Measurements from ENCODE around the gene LY6G6C. TPM values are rescaled to one million over a fixed set of nuclear protein-coding genes. Genes with fewer than 3 reads are reported as not detected.

LY6G6C gene
- total RNA-seq, 4 donors from 2014 or later: not detected

DNA sequence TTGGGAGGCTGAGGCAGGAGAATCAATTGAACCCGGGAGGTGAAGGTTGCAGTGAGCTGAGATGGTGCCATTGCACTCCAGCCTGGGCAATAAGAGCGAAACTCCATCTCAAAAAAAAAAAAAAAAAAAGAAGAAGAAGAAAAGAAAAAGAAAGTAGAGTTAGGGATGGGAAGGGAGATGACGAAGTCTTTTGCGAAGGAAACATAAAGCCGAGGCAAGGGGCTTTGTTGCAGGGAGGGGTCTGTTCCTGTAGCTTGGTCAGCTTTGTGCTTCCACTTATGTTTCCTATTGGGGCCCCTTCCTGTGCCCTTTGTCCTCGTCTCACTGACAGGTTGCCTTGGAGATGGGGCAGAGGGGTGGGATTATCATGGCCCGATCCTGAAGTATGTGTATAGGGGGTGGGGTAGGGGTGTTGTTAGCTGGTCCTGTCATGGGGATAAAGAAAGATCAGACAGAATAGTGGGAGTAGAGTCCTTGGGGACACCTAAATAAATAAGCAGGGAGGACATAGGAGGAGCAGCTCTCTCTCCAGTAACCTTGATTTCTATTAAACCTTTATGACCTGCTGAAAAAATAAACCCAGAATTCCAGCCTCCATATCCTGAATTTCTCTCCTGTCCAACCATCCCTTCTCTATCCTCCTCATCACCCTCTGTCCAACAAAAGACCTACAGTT is 15.9 kb upstream of the LY6G6C start:
- WGBS, 2 donors: 51 to 55% methylated on average over 7 of the region's 7 CpGs
- intact Hi-C loops (cut with DNase I): loop anchor here (5.0 kb wide), 1 partner anchor 35 kb away; the partner anchor contains the start of gene ABHD16A
- no peak overlapping the region for H3K4me3 ChIP-seq (replicated peaks in 1 of 3)

DNA sequence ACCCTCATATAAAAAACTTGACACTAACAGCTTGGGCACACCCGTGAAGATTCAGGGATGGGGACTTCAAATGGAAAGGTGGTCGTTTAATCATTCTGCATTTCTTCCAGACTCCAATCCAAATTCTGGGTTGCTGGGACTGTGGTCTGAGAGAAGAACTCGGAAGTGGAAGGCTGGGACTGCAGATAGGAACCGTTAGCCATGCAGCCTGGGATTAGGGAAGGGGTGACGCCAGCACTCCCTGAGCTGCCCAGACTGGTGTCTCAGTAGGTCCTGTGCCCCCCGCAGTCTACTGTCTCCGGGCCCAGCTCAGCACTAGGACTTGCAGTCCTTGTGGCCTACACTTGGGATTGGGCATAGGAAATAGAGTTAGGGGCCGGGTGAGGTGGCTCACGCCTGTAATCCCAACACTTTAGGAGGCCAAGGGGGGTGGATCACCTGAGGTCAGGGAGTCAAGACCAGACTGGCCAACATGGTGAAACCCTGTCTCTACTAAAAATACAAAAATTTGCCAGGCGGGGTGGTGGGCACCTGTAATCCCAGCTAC is 15.3 kb upstream of the LY6G6C start:
- intact Hi-C loops (cut with DNase I): loop anchor here (5.0 kb wide), 1 partner anchor 35 kb away; the partner anchor contains the start of gene ABHD16A
- Histone ChIP-seq H3K27ac (peak overlapping the region; percentile 82 to 91 (median 90)), H3K27me3 (no peaks in the 10 kb centered on the region), H3K36me3 (peaks cover 21 to 26% of the 10 kb centered on the region in 2 donors), H3K4me3 (replicated peaks in 1 of 3) (peak overlapping the region in 2 of 3 donors; percentile 42 to 68), H3K4me1 (peaks cover 26 to 42% of the 10 kb centered on the region in 2 donors), H3K9me3 (no peaks in the 10 kb centered on the region)
- no peak for DNase-seq
- WGBS, 2 donors: 40 to 42% methylated on average over 10 of the region's 10 CpGs
- TF ChIP-seq, protein P1, sequence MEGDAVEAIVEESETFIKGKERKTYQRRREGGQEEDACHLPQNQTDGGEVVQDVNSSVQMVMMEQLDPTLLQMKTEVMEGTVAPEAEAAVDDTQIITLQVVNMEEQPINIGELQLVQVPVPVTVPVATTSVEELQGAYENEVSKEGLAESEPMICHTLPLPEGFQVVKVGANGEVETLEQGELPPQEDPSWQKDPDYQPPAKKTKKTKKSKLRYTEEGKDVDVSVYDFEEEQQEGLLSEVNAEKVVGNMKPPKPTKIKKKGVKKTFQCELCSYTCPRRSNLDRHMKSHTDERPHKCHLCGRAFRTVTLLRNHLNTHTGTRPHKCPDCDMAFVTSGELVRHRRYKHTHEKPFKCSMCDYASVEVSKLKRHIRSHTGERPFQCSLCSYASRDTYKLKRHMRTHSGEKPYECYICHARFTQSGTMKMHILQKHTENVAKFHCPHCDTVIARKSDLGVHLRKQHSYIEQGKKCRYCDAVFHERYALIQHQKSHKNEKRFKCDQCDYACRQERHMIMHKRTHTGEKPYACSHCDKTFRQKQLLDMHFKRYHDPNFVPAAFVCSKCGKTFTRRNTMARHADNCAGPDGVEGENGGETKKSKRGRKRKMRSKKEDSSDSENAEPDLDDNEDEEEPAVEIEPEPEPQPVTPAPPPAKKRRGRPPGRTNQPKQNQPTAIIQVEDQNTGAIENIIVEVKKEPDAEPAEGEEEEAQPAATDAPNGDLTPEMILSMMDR (IDR thresholded peaks at IDR 0.05): no peak
- TF ChIP-seq POLR2A (IDR thresholded peaks at IDR 0.05): no peak

More for the DNA sequence above, 15.9 kb upstream of the LY6G6C start:
- Histone ChIP-seq H3K27ac (peak overlapping the region in 2 of 3 donors; percentile 82 to 90), H3K9me3 (no peaks in the 10 kb centered on the region), H3K27me3 (no peaks in the 10 kb centered on the region), H3K4me1 (peaks cover 26 to 42% of the 10 kb centered on the region in 2 donors), H3K36me3 (peaks cover 15 to 20% of the 10 kb centered on the region in 2 donors)
- DNase-seq: no peak
- TF ChIP-seq POLR2A (IDR thresholded peaks at IDR 0.05): no peak
- TF ChIP-seq, protein P1 (IDR thresholded peaks at IDR 0.05): no peak

DNA sequence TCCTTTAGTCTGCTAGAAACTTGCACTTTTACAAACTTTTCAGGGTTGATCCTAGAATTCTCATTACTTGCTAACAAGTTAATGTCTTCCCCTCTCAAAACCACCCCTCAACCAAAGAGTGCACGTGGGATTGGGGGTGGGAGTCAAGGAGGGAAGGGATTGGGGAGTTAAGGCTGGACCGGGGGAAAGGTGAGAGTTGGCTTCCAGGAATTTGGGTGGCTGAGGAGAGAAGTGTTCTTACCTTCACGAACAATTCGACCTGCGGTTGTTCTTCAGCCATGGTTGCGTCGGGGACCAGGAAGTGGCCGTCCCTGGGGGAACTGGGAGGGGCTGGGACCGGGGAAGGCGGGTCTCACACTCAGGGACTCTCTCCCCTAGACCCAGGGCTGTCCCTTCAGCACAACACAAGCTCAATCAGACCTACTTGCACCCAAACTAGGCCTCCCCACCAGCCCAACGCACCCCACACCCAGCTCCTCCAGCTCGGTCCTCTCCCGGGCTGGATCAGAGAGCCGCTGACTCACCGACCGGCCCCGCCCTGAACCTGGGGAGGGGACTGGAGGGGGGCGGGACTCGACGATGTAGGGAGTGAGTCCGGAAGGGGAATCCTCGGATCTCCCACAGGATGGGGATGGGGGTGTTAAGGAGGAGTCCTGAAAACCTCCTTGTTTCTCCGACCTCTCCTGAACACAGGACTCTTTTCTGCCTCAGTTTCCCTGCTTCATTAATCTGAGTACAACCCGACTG is 14.6 kb upstream of the LY6G6C start, which contains the start of gene CLIC1:
CLIC1 (minus strand) TSS at position 510 of the 747 bp plus-strand sequence; CDS start at position 280, 230 bp downstream.
- Histone ChIP-seq H3K27ac (peak within 1 kb of the TSS; percentile 82 to 91 (median 90)), H3K4me3 (replicated peaks in 1 of 3) (peak within 1 kb of the TSS; percentile 42 to 86 (median 68)), H3K36me3 (peaks cover 28 to 32% of the 10 kb centered on the region in 2 donors), H3K9me3 (no peaks in the 10 kb centered on the region), H3K4me1 (peaks cover 26 to 42% of the 10 kb centered on the region in 2 donors), H3K27me3 (no peaks in the 10 kb centered on the region)
- 0 to 3% methylated on average over 14 to 18 of the region's 24 CpGs for WGBS, 2 donors
- intact Hi-C loops (cut with DNase I): loop anchor here (5.0 kb wide), 1 partner anchor 34 kb away; the partner anchor contains the start of gene ABHD16A
- DNase-seq: peak; percentile 85 to 87
- TF ChIP-seq POLR2A (IDR thresholded peaks at IDR 0.05): peak; percentile 61 to 86
- TF ChIP-seq, protein P1 (IDR thresholded peaks at IDR 0.05): no peak

DNA sequence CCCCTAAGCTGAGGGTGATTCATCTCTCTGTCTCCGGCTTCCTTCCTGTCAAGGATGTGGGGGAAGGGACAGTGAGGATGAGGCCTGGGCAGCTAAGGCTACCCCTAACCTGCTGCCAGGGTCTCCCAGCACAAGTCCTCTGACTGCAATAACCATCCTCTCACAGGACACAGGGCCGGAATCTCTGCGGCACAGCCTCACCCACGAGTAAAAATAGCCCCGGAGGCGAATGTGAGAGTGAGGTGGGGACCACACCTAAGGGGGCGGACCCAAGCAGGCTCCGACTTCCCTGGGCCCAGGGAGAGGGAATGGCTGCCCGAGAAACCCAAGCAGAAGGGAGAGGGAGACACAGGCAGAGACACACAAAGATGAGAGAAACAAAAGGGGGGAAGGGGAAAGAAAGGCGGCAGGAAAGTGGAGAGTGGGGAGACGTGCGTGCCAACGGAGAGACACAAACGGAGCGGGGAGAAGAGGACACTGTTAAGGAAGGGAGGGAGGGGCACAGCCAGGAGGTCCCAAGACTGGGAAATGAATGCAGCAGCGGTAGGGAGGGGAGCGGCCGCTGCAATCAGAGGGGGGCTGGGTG is 13.4 kb upstream of the LY6G6C start:
- Histone ChIP-seq H3K27ac (peak overlapping the region; percentile 82 to 91 (median 90)), H3K36me3 (peaks cover 33 to 38% of the 10 kb centered on the region in 2 donors), H3K4me3 (replicated peaks in 1 of 3) (peak overlapping the region in 2 of 3 donors; percentile 68 to 86), H3K9me3 (no peaks in the 10 kb centered on the region), H3K27me3 (no peaks in the 10 kb centered on the region), H3K4me1 (peaks cover 22 to 44% of the 10 kb centered on the region in 2 donors)
- TF ChIP-seq, protein P1 (IDR thresholded peaks at IDR 0.05): no peak
- peak in 1 of 2 donors; percentile 41 for TF ChIP-seq POLR2A (IDR thresholded peaks at IDR 0.05)
- 2 to 3% methylated on average over 18 of the region's 18 CpGs for WGBS, 2 donors
- intact Hi-C loops (cut with DNase I): loop anchor here (5.0 kb wide), 2 partner anchors 33 to 48 kb away; partner anchors contain the start of gene ABHD16A
- peak; percentile 50 for DNase-seq
